H1 (cell line): ENCODE data around the gene GAK. TPM values are rescaled to one million over a fixed set of nuclear protein-coding genes. Genes with fewer than 3 reads are reported as not detected.

Experiments used
- CTCF ChIA-PET: fragments of 300-600 bp; sonication (Branson Sonifier 250); formaldehyde crosslinking; loops from one replicate; lab custom pipeline; 2021; ENCODE audit not compliant: partially characterized antibody; lab: Charles Lee
- POLR2A ChIA-PET: fragments of 300-600 bp; sonication (Branson Sonifier 250); formaldehyde crosslinking; loops from one replicate; lab custom pipeline; 2021; ENCODE audit warnings: inconsistent platforms; ENCODE audit not compliant: partially characterized antibody; lab: Charles Lee
- DNase-seq, 2 experiments: peaks; one replicate each; pipeline versions ENCODE4 v3.0.0 to v3.0.0-alpha.2; 2010 to 2022; ENCODE audit warnings: low spot score in 2 of 2, low read depth in 1 of 2, mixed read lengths in 1 of 2
- FAIRE-seq: peaks from 2 replicates; lab custom pipeline; 2011; peaks lifted over from hg19 to GRCh38; lab: Jason Lieb, UNC
- H2AFZ ChIP-seq: 2 replicates; pipeline ENCODE4 v1.8.1; 2012; ENCODE audit warnings: low read length, inconsistent platforms
- H2AK5ac ChIP-seq: 2 replicates; pipeline ENCODE4 v1.6.1; 2013; ENCODE audit warnings: low read depth, low read length
- H2BK120ac ChIP-seq: replicated peaks from 2 replicates; pipeline ENCODE3; 2013; ENCODE audit warnings: low read depth, low read length, inconsistent platforms
- H2BK12ac ChIP-seq: 2 replicates; pipeline ENCODE4 v1.6.1; 2013; ENCODE audit warnings: low read depth, low read length
- H2BK15ac ChIP-seq: 2 replicates; pipeline ENCODE4 v1.6.1; 2013; ENCODE audit warnings: low read length
- H2BK20ac ChIP-seq: 2 replicates; pipeline ENCODE4 v1.6.1; 2013; ENCODE audit warnings: low read length
- H2BK5ac ChIP-seq: 2 replicates; pipeline ENCODE4 v1.6.1; 2013; ENCODE audit warnings: low read depth, low read length
- H3K14ac ChIP-seq: 2 replicates; pipeline ENCODE4 v1.6.1; 2013; ENCODE audit warnings: inconsistent platforms; ENCODE audit not compliant: insufficient read length
- H3K18ac ChIP-seq: 2 replicates; pipeline ENCODE4 v1.6.1; 2013; ENCODE audit warnings: low read length; ENCODE audit errors: extremely low read depth
- H3K23ac ChIP-seq: 2 replicates; pipeline ENCODE4 v1.6.1; 2013; ENCODE audit warnings: inconsistent platforms; ENCODE audit not compliant: insufficient read length
- H3K23me2 ChIP-seq: 2 replicates; pipeline ENCODE4 v1.6.1; 2013; ENCODE audit warnings: low read depth, low read length
- H3K27ac ChIP-seq: 2 replicates; pipeline ENCODE4 v1.6.1; 2011; ENCODE audit warnings: low read depth, low read length, inconsistent platforms
- H3K27me3 ChIP-seq, 4 experiments: replicated peaks in 1 of 4; 1 replicate in 1 of 4; 2 replicates in 3 of 4; pipeline versions ENCODE4 v1.6.1 to v1.8.1; 2011 to 2013; ENCODE audit warnings: low read length in 3 of 4, mild to moderate bottlenecking in 3 of 4, inconsistent platforms in 2 of 4, mixed read lengths in 2 of 4, moderate library complexity in 1 of 4; ENCODE audit not compliant: control insufficient read depth in 3 of 4, insufficient read depth in 3 of 4; ENCODE audit errors: extremely low read depth in 1 of 4
- H3K36me3 ChIP-seq, 4 experiments: 2 replicates each; pipeline versions ENCODE4 v1.6.1 to v1.8.1; 2011 to 2013; ENCODE audit warnings: mild to moderate bottlenecking in 4 of 4, low read length in 3 of 4, moderate library complexity in 2 of 4, control low read depth in 1 of 4, inconsistent platforms in 1 of 4; ENCODE audit not compliant: insufficient read depth in 4 of 4, control insufficient read depth in 2 of 4
- H3K4ac ChIP-seq: replicated peaks from 2 replicates; pipeline ENCODE3; 2013; ENCODE audit warnings: low read length, low read depth, mixed read lengths, inconsistent platforms; ENCODE audit not compliant: insufficient read length
- H3K4me1 ChIP-seq, 4 experiments: replicated peaks in 1 of 4; 1 replicate in 1 of 4; 2 replicates in 3 of 4; pipeline versions ENCODE4 v1.6.1 to v1.8.1; 2011 to 2013; ENCODE audit warnings: low read length in 3 of 4, inconsistent platforms in 2 of 4, mixed read lengths in 1 of 4; ENCODE audit not compliant: insufficient read depth in 4 of 4, control insufficient read depth in 3 of 4
- H3K4me2 ChIP-seq, 2 experiments: 2 replicates each; pipeline versions ENCODE4 v1.6.1 to v1.8.1; 2011 to 2013; ENCODE audit warnings: low read depth in 2 of 2, low read length in 2 of 2, control low read depth in 1 of 2, inconsistent platforms in 1 of 2, mild to moderate bottlenecking in 1 of 2; ENCODE audit not compliant: insufficient read depth in 1 of 2
- H3K4me3 ChIP-seq, 4 experiments: fragments of 200-600, 300-600 bp in 1 of 4; sonication (generic), shearing (Covaris generic), sonication (Bioruptor Twin) in 1 of 4; 2 replicates each; pipeline versions ENCODE4 v1.5.1 to v1.8.1; 2011 to 2016; ENCODE audit warnings: low read length in 4 of 4, low read depth in 3 of 4, control low read depth in 2 of 4, inconsistent platforms in 2 of 4, mild to moderate bottlenecking in 2 of 4, mixed read lengths in 1 of 4, moderate library complexity in 1 of 4; ENCODE audit not compliant: insufficient read depth in 2 of 4; ENCODE audit errors: extremely low read depth in 1 of 4
- H3K56ac ChIP-seq: replicated peaks from 2 replicates; pipeline ENCODE3; 2013; ENCODE audit warnings: low read depth, mild to moderate bottlenecking, mixed read lengths, low read length, inconsistent platforms; ENCODE audit not compliant: insufficient read length
- H3K79me1 ChIP-seq: 2 replicates; pipeline ENCODE4 v1.6.1; 2013; ENCODE audit warnings: low read depth, low read length, control low read depth
- H3K79me2 ChIP-seq, 2 experiments: 2 replicates each; pipeline versions ENCODE4 v1.6.1 to v1.8.1; 2012 to 2013; ENCODE audit warnings: low read length in 2 of 2, mild to moderate bottlenecking in 2 of 2, inconsistent platforms in 1 of 2; ENCODE audit not compliant: insufficient read depth in 2 of 2, control insufficient read depth in 1 of 2
- H3K9ac ChIP-seq, 4 experiments: replicated peaks in 1 of 4; 1 replicate in 1 of 4; 2 replicates in 3 of 4; pipeline versions ENCODE4 v1.6.1 to v1.8.1; 2011 to 2013; ENCODE audit warnings: low read depth in 3 of 4, low read length in 3 of 4, control low read depth in 2 of 4, mild to moderate bottlenecking in 2 of 4, moderate library complexity in 2 of 4, inconsistent platforms in 1 of 4; ENCODE audit errors: extremely low read depth in 1 of 4
- H3K9me3 ChIP-seq, 2 experiments: 2 replicates each; pipeline versions ENCODE4 v1.6.1 to v1.8.1; 2012 to 2013; ENCODE audit warnings: mild to moderate bottlenecking in 2 of 2, moderate library complexity in 2 of 2, control low read depth in 1 of 2, inconsistent platforms in 1 of 2, low read depth in 1 of 2, low read length in 1 of 2, mixed read lengths in 1 of 2; ENCODE audit not compliant: insufficient read depth in 2 of 2
- H4K20me1 ChIP-seq, 2 experiments: replicated peaks in 1 of 2; 2 replicates each; pipeline versions ENCODE3 to v1.8.1; 2011 to 2013; ENCODE audit warnings: inconsistent platforms in 2 of 2, low read length in 2 of 2, mild to moderate bottlenecking in 1 of 2; ENCODE audit not compliant: insufficient read depth in 2 of 2, control insufficient read depth in 1 of 2
- H4K5ac ChIP-seq: 2 replicates; pipeline ENCODE4 v1.6.1; 2013; ENCODE audit warnings: low read length, low read depth, mixed read lengths, inconsistent platforms; ENCODE audit not compliant: insufficient read length
- H4K8ac ChIP-seq: 2 replicates; pipeline ENCODE4 v1.8.0; 2013; ENCODE audit warnings: mild to moderate bottlenecking, moderate library complexity, low read length, inconsistent platforms; ENCODE audit not compliant: insufficient read depth; ENCODE audit errors: extremely low read depth
- H4K91ac ChIP-seq: replicated peaks from 2 replicates; pipeline ENCODE3; 2013; ENCODE audit warnings: low read length, mixed read lengths, inconsistent platforms; ENCODE audit not compliant: insufficient read length
- JUND ChIP-seq: IDR thresholded peaks from 2 replicates; pipeline ENCODE4 v1.6.1; 2011; ENCODE audit warnings: mild to moderate bottlenecking, improper control_type of control experiment, low read length
- KDM5A ChIP-seq: fragments of 200-600 bp; IDR thresholded peaks from 2 replicates; pipeline ENCODE4 v1.7.1; 2012; ENCODE audit warnings: mild to moderate bottlenecking, low read length, inconsistent platforms, mixed read lengths
- WGBS, 2 experiments: shearing (Covaris generic) in 1 of 2; methylation state at CpG; one replicate each; pipeline versions ENCODE4 v1.1.6 to v1.1.7; 2013 to 2015; ENCODE audit warnings: low lambda C conversion rate in 2 of 2, mixed read lengths in 2 of 2, inconsistent platforms in 1 of 2, low coverage in 1 of 2, missing lambda C conversion rate in 1 of 2; ENCODE audit not compliant: insufficient replicate concordance in 2 of 2, insufficient coverage in 1 of 2, insufficient read length in 1 of 2; ENCODE audit errors: extremely low coverage in 1 of 2, missing lambda C conversion rate in 1 of 2; 5-methylcytosine and 5-hydroxymethylcytosine counted together
- polyA plus RNA-seq, 7 experiments: library from polyadenylated mRNA; depleted of rRNA in 3 of 7; stranded (reverse) in 5 of 7; unstranded in 2 of 7; fragments of >200 nt in 5 of 7; fragments of 200-250 nt in 2 of 7; gene quantifications; 1 replicate in 5 of 7; 2 replicates in 1 of 7; 4 replicates in 1 of 7; pipeline versions ENCODE4 v1.2.1 to v1.2.3, GENCODE V29; 2011 to 2013; ENCODE audit warnings: missing spikeins in 2 of 7, mixed read lengths in 2 of 7
- total RNA-seq: library from RNA; stranded (reverse); fragmentation: NEBNext Ultra II Directional; extraction: Animal tissue kit (Norgen Biotek cat#: 25700); gene quantifications from 2 replicates; pipeline ENCODE4 v1.2.1, GENCODE V29; 2021

The GAK gene
- total and polyA plus RNA-seq, 2 of the 8 experiments (the other 6 are each of a cell fraction or from before 2014, with no cell fraction given), result 31.5 to 70.8 TPM

DNA sequence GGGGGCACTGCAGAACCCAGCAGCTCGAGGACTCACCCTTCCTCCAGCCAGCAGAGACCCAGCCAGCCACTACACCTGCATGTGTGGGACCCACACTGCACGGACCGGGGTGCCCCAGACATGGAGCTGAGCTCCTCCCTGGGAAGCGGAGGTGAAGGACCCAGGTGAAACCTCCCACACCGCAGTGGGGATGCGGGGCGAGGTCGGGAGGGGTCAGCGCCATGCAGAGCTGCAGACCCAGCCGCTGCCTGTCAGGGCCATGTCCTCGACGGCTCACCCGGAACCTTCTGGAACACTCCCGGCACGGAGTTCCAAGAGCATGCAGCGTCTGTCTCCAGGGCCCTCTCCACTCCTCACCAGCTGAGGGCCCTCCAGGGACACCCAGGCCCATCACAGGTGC lies 42.6 kb downstream of the GAK start:
- H2BK5ac ChIP-seq, result no peak overlapping the region; the same call in 1 of the 2 replicates

More for the DNA sequence above, 42.6 kb downstream of the GAK start:
- H2BK12ac ChIP-seq, result no peak overlapping the region
- no peak overlapping the region for H4K8ac ChIP-seq
- H2BK20ac ChIP-seq, result no peak overlapping the region
- no peak for DNase-seq
- H3K27me3 ChIP-seq, result no peaks in the 10 kb centered on the region
- no peaks in the 10 kb centered on the region for H3K4me1 ChIP-seq
- no peak overlapping the region for H3K23ac ChIP-seq
- H4K91ac ChIP-seq, result no peak overlapping the region
- TF ChIP-seq JUND (no peak), KDM5A (no peak)
- TF ChIP-seq, all 59 proteins: peak for 0
- POLR2A ChIA-PET, result interaction anchor here (0.6 kb wide), 1 partner anchor 848 kb away, joined by 3 read pairs; no protein-coding TSS in a partner anchor
- Histone ChIP-seq H3K18ac (no peak overlapping the region), H4K20me1 (peaks cover 0 to 16% of the 10 kb centered on the region in 2 experiments), H2BK15ac (no peak overlapping the region), H3K9ac (no peak overlapping the region), H3K4me3 (no peak overlapping the region), H2BK120ac (no peak overlapping the region), H3K36me3 (peaks cover 0 to 10% (median 5%) of the 10 kb centered on the region in 4 experiments; a peak in 5 of 8 replicates), H3K4ac (no peak overlapping the region), H3K23me2 (no peaks in the 10 kb centered on the region; the same call in 1 of the 2 replicates), H2AFZ (no peak overlapping the region), H3K79me2 (no peaks in the 10 kb centered on the region), H2AK5ac (no peak overlapping the region), H3K56ac (no peak overlapping the region), H3K79me1 (no peaks in the 10 kb centered on the region; the same call in 1 of the 2 replicates), H3K9me3 (peaks cover 0 to 6% of the 10 kb centered on the region in 2 experiments; a peak in 1 of 4 replicates), H3K27ac (no peak overlapping the region), H4K5ac (no peak overlapping the region), H3K4me2 (no peak overlapping the region), H3K14ac (no peak overlapping the region)
- no peak for FAIRE-seq
- CTCF ChIA-PET, result interaction anchor here (0.6 to 5.1 kb wide), 7 partner anchors 9 to 658 kb away, joined by 3 to 34 read pairs (median 4); no protein-coding TSS in a partner anchor
- WGBS, 2 experiments, result 93% methylated on average over 12 of the region's 16 CpGs; no CpG with 5 or more reads in 1 of the 2 experiments
